HepG2 (cell line): ENCODE data around the gene SHROOM1. TPM values are rescaled to one million over a fixed set of nuclear protein-coding genes. Genes with fewer than 3 reads are reported as not detected.

Source experiments
- ATAC-seq: fragments of 200-7000 bp; cut with Tn5 transposase; 3 replicates; pipeline ENCODE4 v1.9.1; 2020; ENCODE audit warnings: mild to moderate bottlenecking, moderate library complexity
- BruUV-seq: library from RNA; stranded (reverse); fragments of 400-500 nt; replicated peaks from 2 replicates; lab custom pipeline; 2021; lab: Mats Ljungman, UMichigan
- CTCF ChIA-PET: fragments of 300-600 bp; formaldehyde crosslinking; extraction: SDS; loops from one replicate; lab custom pipeline; 2021; ENCODE audit warnings: low total read pairs, inconsistent platforms, low intra/inter-chr PET ratio; lab: Yijun Ruan, JAX
- POLR2A ChIA-PET: fragments of 350-600 bp; sonication (Branson Sonifier 250); formaldehyde crosslinking; loops from one replicate; lab custom pipeline; 2020; ENCODE audit warnings: antibody characterized with exemption, inconsistent platforms; lab: Yijun Ruan, JAX
- DNase-seq: peaks from one replicate; pipeline ENCODE4 v3.0.0-alpha.2; 2015; ENCODE audit warnings: low spot score
- FAIRE-seq: peaks from 3 replicates; lab custom pipeline; 2011; peaks lifted over from hg19 to GRCh38; lab: Jason Lieb, UNC
- H2AFZ ChIP-seq: one replicate; pipeline ENCODE4 v1.6.1; 2011; ENCODE audit warnings: low read length, inconsistent platforms
- H3K27ac ChIP-seq: fragments of 300-600 bp; 3 replicates; pipeline ENCODE4 v1.8.0; 2011; ENCODE audit warnings: mixed run types, mild to moderate bottlenecking, mixed read lengths, low read length, inconsistent platforms; ENCODE audit not compliant: insufficient read depth; ENCODE audit errors: extremely low read length
- H3K27me3 ChIP-seq, 2 experiments: fragments of 200-600 bp in 1 of 2; 2 replicates in 1 of 2; 3 replicates in 1 of 2; pipeline versions ENCODE4 v1.6.0 to v1.8.0; 2011; ENCODE audit warnings: low read length in 2 of 2, mild to moderate bottlenecking in 2 of 2, moderate library complexity in 2 of 2, inconsistent platforms in 1 of 2; ENCODE audit not compliant: insufficient read depth in 2 of 2, control insufficient read depth in 1 of 2
- H3K36me3 ChIP-seq, 2 experiments: fragments of 200-600 bp in 1 of 2; replicated peaks in 1 of 2; 2 replicates in 1 of 2; 3 replicates in 1 of 2; pipeline versions ENCODE4 v1.5.1 to v1.8.0; 2011; ENCODE audit warnings: low read length in 2 of 2, inconsistent platforms in 1 of 2; ENCODE audit not compliant: insufficient read depth in 2 of 2, control insufficient read depth in 1 of 2
- H3K4me1 ChIP-seq: 2 replicates; pipeline ENCODE4 v1.5.1; 2012; ENCODE audit warnings: low read length, inconsistent platforms; ENCODE audit not compliant: insufficient read depth
- H3K4me2 ChIP-seq: 2 replicates; pipeline ENCODE4 v1.6.0; 2011; ENCODE audit warnings: low read depth, low read length, inconsistent platforms
- H3K4me3 ChIP-seq, 3 experiments: fragments of 200-600 bp in 1 of 3; sonication (generic), shearing (Covaris generic) in 1 of 3; replicated peaks in 1 of 3; 2 replicates each; pipeline ENCODE4 v1.5.1; 2011 to 2016; ENCODE audit warnings: low read length in 3 of 3, inconsistent platforms in 2 of 3, low read depth in 2 of 3, mild to moderate bottlenecking in 2 of 3, control low read depth in 1 of 3, mixed read lengths in 1 of 3; ENCODE audit not compliant: insufficient read depth in 1 of 3
- H3K79me2 ChIP-seq: one replicate; pipeline ENCODE4 v1.6.1; 2011; ENCODE audit warnings: low read length, inconsistent platforms; ENCODE audit not compliant: insufficient read depth
- H3K9ac ChIP-seq: 2 replicates; pipeline ENCODE4 v1.6.0; 2011; ENCODE audit warnings: mild to moderate bottlenecking, low read depth, low read length, inconsistent platforms; ENCODE audit not compliant: insufficient read depth
- H3K9me3 ChIP-seq: 2 replicates; pipeline ENCODE4 v1.5.1; 2012; ENCODE audit warnings: mild to moderate bottlenecking, low read length
- H4K20me1 ChIP-seq: 2 replicates; pipeline ENCODE4 v1.6.0; 2011; ENCODE audit warnings: inconsistent platforms, mild to moderate bottlenecking, low read length, moderate library complexity; ENCODE audit not compliant: insufficient read depth
- ARNTL ChIP-seq: sonication (generic); formaldehyde crosslinking; IDR thresholded peaks from 2 replicates; pipeline ENCODE4 v1.4.0; 2020; ENCODE audit warnings: mild to moderate bottlenecking, missing genetic modification reagents
- HNRNPLL ChIP-seq: fragments of 200-400 bp; formaldehyde crosslinking; IDR thresholded peaks from 2 replicates; pipeline ENCODE4 v1.6.1; 2017; ENCODE audit warnings: mild to moderate bottlenecking, low read depth, low read length; ENCODE audit not compliant: poor library complexity, severe bottlenecking
- HOXA3 ChIP-seq: sonication (generic); formaldehyde crosslinking; IDR thresholded peaks from 2 replicates; pipeline ENCODE4 v1.5.0; 2020; ENCODE audit warnings: missing genetic modification reagents
- IRF2 ChIP-seq: IDR thresholded peaks from 2 replicates; pipeline ENCODE4 v1.6.1; 2018; ENCODE audit warnings: missing genetic modification reagents, missing compliant biosample characterization
- NFYC ChIP-seq: IDR thresholded peaks from 2 replicates; pipeline ENCODE4 v1.6.1; 2016; ENCODE audit warnings: missing genetic modification reagents, missing compliant biosample characterization
- SP5 ChIP-seq: IDR thresholded peaks from 2 replicates; pipeline ENCODE4 v1.6.1; 2016; ENCODE audit warnings: low read depth, borderline replicate concordance
- U2AF1 ChIP-seq: fragments of 200-400 bp; formaldehyde crosslinking; optimal IDR thresholded peaks from 2 replicates; pipeline ENCODE3; 2017; ENCODE audit warnings: mild to moderate bottlenecking, low read depth, low read length
- YEATS4 ChIP-seq: sonication (generic); formaldehyde crosslinking; IDR thresholded peaks from 2 replicates; pipeline ENCODE4 v1.4.0; 2020; ENCODE audit warnings: missing genetic modification reagents, borderline replicate concordance
- ZEB1 ChIP-seq: IDR thresholded peaks from 2 replicates; pipeline ENCODE4 v1.6.1; 2012; ENCODE audit warnings: mild to moderate bottlenecking, low read depth, inconsistent platforms; ENCODE audit not compliant: insufficient replicate concordance
- ZFP91 ChIP-seq: sonication (generic); formaldehyde crosslinking; IDR thresholded peaks from 2 replicates; pipeline ENCODE4 v1.9.0; 2022; ENCODE audit warnings: missing genetic modification reagents, mild to moderate bottlenecking, borderline replicate concordance
- ZNF687 ChIP-seq: sonication (generic); formaldehyde crosslinking; IDR thresholded peaks from 2 replicates; pipeline ENCODE4 v1.5.1; 2020; ENCODE audit warnings: mild to moderate bottlenecking, missing genetic modification reagents, moderate library complexity
- ZNF761 ChIP-seq: sonication (generic); formaldehyde crosslinking; conservative IDR thresholded peaks from 2 replicates; pipeline ENCODE4 v1.4.0; 2020; ENCODE audit warnings: mild to moderate bottlenecking, missing genetic modification reagents
- ZNF773 ChIP-seq: sonication (generic); formaldehyde crosslinking; IDR thresholded peaks from 2 replicates; pipeline ENCODE4 v1.4.0; 2020; ENCODE audit warnings: missing genetic modification reagents, borderline replicate concordance
- WGBS: methylation state at CpG from one replicate; pipeline ENCODE4 v1.1.6; 2017; ENCODE audit warnings: low lambda C conversion rate; 5-methylcytosine and 5-hydroxymethylcytosine counted together
- in situ Hi-C: cut with HindIII; loops from 2 replicates; pipeline ENCODE4 v1.10.0; 2017; ENCODE audit warnings: low pct_unique_long_range_greater_than_20kb; ENCODE audit not compliant: extremely low pct_ligation_motif_present
- intact Hi-C: fragments of 100-400 bp; cut with micrococcal nuclease; formaldehyde crosslinking; loops from one replicate; pipeline ENCODE4 v1.10.0; 2022; ENCODE audit not compliant: unreplicated experiment
- polyA plus RNA-seq, 8 experiments: library from polyadenylated mRNA; depleted of rRNA in 3 of 8; stranded (reverse) in 7 of 8; unstranded in 1 of 8; fragments of >200 nt; fragmentation: Illumina TruSeq in 4 of 8; extraction: Trizol in 4 of 8; gene quantifications; 2 replicates each; pipeline versions ENCODE4 v1.2.1 to v1.2.3, GENCODE V29; 2011 to 2016; ENCODE audit warnings: low read depth in 4 of 8, missing spikeins in 1 of 8, mixed read lengths in 1 of 8; ENCODE audit not compliant: insufficient read depth in 1 of 8
- total RNA-seq, 5 experiments: library from RNA; depleted of rRNA; stranded (reverse); fragments of >200 nt; fragmentation: Illumina TruSeq; extraction: Trizol; gene quantifications; 2 replicates each; pipeline ENCODE4 v1.2.3, GENCODE V29; 2016; ENCODE audit warnings: low read depth in 1 of 5
- TF ChIP-seq, protein P1 (sequence below): sonication (generic); formaldehyde crosslinking; IDR thresholded peaks from 2 replicates; pipeline ENCODE4 v1.4.0; 2020; ENCODE audit warnings: missing genetic modification reagents
- TF ChIP-seq, protein P2 (sequence below): sonication (generic); formaldehyde crosslinking; IDR thresholded peaks from 2 replicates; pipeline ENCODE4 v1.8.1; 2022; ENCODE audit warnings: mild to moderate bottlenecking, missing genetic modification reagents

The SHROOM1 gene
- total and polyA plus RNA-seq, 2 of the 13 experiments (the other 11 are each of a cell fraction or from before 2014, with no cell fraction given), result 18.2 to 25.7 TPM

GRCh38 chr5:132812781-132813598, 17.5 kb downstream of the SHROOM1 start, which contains the start of gene SOWAHA:
SOWAHA (plus strand) TSS chr5:132813302; CDS start chr5:132813622, 320 bp downstream.
- Histone ChIP-seq H3K4me3 (peak within 1 kb of the TSS; percentile 45 to 63 (median 47)), H3K4me2 (peak within 1 kb of the TSS; percentile 71), H3K4me1 (peaks cover 69% of the 10 kb centered on the region), H3K27me3 (no peaks in the 10 kb centered on the region), H3K36me3 (no peaks in the 10 kb centered on the region), H3K9ac (peak within 1 kb of the TSS; percentile 54), H2AFZ (peak within 1 kb of the TSS; percentile 84), H3K79me2 (no peaks in the 10 kb centered on the region), H3K27ac (no peak within 1 kb of the TSS), H3K9me3 (no peaks in the 10 kb centered on the region), H4K20me1 (no peaks in the 10 kb centered on the region)
- ChIA-PET CTCF (no interaction called here), POLR2A (interaction anchor here (0.7 kb wide), 3 partner anchors 11 to 98 kb away, joined by 3 to 5 read pairs (median 3); no protein-coding TSS in a partner anchor)
- in situ Hi-C loops, result no loop called here
- FAIRE-seq (peak; percentile 42), DNase-seq (no peak), ATAC-seq (peak; percentile 63)
- WGBS, result 12% methylated on average over 17 of the region's 68 CpGs
- intact Hi-C loops, result no loop called here
- no TSS peak for BruUV-seq
- TF ChIP-seq, protein P1, sequence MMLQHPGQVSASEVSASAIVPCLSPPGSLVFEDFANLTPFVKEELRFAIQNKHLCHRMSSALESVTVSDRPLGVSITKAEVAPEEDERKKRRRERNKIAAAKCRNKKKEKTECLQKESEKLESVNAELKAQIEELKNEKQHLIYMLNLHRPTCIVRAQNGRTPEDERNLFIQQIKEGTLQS (CRISPR knock-in tag), result no peak
- TF ChIP-seq U2AF1 (no peak), ARNTL (no peak), IRF2 (CRISPR knock-in tag) (no peak), ZNF761 (no peak), YEATS4 (CRISPR knock-in tag) (peak; percentile 28; the same call in 1 of the 2 replicates), ZNF773 (CRISPR knock-in tag) (no peak), ZEB1 (peak; percentile 30), ZFP91 (peak; percentile 98), NFYC (CRISPR knock-in tag) (no peak), ZNF687 (CRISPR knock-in tag) (peak; percentile 47), SP5 (no peak), HNRNPLL (peak; percentile 25), HOXA3 (CRISPR knock-in tag) (0 out of 2 replicates have a peak, but pooled peaks have one; percentile 36)
- TF ChIP-seq, protein P2, sequence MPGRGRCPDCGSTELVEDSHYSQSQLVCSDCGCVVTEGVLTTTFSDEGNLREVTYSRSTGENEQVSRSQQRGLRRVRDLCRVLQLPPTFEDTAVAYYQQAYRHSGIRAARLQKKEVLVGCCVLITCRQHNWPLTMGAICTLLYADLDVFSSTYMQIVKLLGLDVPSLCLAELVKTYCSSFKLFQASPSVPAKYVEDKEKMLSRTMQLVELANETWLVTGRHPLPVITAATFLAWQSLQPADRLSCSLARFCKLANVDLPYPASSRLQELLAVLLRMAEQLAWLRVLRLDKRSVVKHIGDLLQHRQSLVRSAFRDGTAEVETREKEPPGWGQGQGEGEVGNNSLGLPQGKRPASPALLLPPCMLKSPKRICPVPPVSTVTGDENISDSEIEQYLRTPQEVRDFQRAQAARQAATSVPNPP (CRISPR knock-in tag), result no peak
